Activated CD4-positive, alpha-beta T cell treated with anti-CD3 and anti-CD28 coated beads, Interleukin-10, Interleukin-2, amounts not matched to agents 100 ng/mL and 50 ng/mL, durations not matched to agents 16 hours and 8 hours (primary cell): ENCODE measurements around the gene LRRC7.

Source experiments
- DNase-seq: peaks from one replicate; pipeline ENCODE4 v3.0.0-alpha.2; 2020

LRRC7 gene

DNA sequence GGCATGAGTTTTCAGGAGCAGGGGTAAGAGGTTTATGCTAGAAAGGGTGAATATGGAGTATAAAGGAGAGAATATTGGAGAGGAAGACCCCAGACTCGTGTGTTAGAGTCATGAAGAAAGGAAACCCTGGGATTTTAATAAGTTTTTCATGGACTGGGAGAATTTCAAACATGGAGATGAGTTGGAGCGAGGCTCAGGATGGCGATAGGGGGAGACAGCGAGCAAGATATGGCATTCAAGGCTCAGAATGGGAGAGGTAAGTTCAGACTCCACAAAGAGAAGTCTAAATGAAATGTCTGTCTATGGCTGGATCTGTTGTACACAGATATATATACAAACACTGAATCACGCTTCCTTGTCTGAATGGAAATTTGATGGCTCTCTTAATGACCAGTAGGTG is 545.1 kb downstream of the LRRC7 start:
- no peak for DNase-seq

DNA sequence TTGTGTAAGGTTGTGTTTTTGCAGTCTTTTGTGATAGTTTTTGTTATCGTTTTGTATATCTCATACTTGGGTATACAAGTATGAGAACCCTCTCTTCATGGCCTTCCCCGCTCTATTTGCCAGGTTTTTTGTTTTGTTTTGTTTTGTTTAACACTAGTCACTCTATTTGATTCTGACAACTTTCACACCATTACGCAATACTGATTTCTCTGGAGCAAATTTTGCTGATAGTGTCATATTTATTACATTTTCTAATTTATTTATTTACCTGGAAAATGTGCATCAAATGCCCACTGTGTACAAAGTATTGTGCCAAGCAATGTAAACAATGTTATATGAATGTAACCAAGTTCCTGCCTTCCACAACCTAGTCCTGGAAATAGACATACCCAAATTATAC is 547.6 kb downstream of the LRRC7 start:
- no peak for DNase-seq

DNA sequence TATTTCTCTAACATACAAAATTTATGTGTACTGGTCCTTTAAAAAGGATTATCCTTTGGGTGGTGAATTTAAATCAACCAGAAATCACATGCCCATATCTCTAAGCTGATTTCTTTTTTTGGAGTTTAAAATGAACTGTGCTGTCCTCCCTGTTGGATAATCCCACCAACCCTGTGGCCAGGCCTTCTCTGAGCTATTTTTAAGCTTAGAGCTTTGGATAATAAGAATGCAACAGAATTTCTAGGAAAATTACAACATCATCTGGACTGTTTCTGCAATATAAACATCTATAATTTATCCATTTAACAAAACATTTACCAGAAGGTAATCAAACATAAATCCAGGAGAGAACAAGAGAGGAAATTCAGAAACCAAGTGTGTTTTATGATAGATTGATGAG is 549.3 kb downstream of the LRRC7 start:
- DNase-seq: no peak

DNA sequence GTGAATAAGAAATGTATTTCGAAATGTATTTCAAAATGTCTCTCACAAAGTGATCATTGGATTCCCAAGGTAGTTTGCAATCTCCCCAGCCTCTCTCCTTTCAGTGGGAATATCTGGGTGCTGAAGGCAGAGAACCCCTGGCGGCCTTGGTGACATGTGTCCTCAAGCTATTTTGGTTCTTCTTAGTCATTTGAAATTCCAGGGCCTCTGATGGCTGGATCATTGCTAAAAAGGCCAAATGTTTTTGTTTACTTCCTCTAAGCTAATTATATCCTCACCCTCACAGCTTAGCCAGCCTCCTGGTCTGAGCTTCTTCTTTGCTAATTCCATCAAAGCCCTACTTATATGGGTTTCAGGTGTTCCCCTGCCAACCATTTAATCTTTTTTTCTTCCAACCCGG is 566.4 kb downstream of the LRRC7 start:
- DNase-seq: no peak

DNA sequence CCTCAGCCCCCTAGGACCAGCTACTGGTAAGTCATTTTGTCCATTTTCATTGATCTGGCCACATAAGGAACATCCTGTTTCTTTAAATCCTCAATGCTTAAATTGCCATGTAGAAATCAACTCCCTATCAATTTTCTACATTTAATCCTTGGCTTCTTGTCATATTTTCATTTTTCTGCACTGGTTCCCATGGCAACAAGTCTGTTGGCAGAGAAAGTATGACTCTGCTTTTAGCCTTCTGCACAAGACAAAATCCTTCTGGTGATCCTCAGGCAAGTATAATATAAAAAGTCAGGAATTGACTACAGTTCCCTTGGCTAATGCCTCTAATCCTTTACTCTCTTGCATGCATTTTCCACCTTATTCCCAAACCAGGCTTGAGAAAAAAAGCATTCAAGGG is 572.6 kb downstream of the LRRC7 start:
- DNase-seq: no peak

DNA sequence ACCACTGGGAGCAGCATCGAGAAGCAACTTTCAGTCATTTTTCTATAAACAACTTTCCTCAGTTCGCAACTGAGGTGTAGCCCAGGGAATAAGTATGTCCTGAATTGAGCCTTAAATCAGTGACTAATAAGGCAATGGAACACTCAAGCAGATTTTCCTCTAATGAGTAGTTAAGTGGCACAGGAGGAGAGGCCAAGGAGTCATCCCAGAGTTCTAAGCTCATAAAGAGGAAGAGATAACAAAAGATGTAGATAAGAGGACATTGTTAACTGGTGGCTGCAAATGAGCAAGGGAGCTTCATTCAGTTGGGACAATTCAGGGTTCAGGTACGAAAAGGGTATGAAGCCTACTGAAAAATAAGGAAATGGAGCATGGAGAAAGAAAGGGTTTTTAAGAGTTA is 573.2 kb downstream of the LRRC7 start:
- no peak for DNase-seq

DNA sequence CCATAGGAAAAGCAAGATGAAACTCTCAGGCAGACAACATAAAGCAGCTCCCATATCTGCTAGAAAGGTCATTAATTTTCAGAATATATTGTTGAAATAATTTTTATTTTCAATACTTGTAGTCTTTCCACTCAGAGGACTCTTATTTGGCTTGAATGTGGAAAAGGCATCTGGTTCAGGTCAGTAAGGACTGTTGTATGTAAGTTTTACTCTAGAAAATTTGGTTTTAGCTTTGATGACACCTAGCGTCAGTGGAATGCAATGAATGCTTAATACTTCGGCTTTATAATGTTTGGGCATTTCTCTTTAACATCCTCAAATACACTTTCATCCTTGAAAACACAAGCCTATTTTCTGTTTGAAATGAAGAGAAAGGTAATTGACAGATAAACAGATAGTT is 574.4 kb downstream of the LRRC7 start:
- no peak for DNase-seq

DNA sequence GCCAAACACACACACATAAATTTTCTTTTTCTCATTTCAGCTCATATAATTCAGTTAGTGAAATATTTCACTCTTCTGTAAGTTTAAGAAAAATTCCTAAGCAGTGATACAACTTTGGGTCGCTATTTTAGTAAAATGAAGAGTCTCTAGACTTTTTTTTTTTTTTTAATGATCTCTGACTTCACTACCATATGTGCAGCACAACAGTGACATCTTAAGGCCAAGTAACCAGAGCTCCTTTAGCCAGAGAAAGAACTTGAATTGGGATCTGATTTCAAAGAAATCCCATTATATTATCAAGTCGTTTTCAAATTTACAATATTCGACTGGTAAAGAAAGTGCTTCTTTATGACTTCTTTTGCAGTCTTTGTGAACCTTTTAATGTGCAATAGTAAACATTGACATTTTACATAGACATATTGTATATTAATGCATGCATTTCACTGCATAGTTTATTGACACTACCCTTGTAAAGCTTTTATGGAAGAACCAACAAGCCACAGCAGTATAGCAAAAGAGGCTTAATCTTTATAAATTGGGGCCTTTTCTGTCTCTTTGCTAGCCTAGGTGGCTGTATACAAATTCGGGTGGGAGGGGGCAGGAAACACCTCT is 575.4 kb downstream of the LRRC7 start:
- DNase-seq: no peak

DNA sequence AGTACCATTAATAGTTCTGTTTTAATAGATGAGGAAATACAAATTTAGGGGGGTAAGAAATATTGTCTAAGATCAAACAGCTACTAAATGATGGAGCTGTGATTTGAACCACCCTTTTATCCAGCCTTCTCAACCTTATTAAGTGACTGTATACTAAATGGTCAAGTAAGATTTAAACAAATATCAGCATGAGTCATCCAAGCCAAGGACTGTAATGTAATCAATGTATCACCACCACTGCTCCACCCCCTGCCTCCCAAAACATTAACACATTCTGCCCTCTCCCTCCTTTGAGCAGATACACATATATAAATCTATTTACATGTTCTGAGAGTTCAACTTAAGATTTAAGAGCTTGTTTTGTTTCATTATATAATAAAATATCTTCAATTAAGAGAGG is 578.8 kb downstream of the LRRC7 start:
- DNase-seq: no peak

DNA sequence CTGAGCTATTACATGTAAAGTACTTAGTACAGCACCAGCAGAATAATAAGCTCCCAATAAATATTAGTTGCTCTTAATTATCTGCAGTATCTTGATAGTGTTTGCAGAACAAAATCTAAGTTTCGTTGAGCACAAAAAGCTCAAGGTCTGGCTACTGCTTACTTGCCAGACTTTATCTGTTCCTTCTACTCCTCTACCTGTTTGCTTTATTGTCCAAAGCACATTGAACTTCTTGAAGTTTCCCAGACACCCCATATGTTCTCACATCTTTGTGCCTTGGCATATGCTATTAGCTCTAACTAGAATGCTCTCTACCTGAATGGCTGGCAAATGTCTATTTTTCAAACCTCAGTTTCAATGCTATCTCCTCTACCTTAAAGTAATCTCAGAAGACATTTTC is 582.7 kb downstream of the LRRC7 start:
- DNase-seq: no peak

DNA sequence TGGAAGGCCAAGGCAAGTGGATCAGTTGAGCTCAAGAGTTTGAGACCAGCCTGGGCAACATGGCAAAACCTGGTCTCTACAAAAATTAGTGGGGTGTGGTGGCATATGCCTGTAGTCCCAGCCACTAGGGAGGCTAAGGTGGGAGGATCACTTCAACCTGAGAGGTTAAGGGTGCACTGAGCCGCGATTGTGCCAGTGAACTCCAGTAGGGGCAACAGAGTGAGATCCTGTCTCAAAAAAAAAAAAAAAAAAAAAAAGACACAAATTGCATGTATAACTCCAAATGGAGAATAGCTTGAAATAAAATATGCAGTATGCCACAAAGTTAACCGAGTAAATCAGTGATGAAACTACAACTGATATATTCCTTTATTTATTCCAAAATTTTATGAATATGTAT is 586.0 kb downstream of the LRRC7 start:
- no peak for DNase-seq

DNA sequence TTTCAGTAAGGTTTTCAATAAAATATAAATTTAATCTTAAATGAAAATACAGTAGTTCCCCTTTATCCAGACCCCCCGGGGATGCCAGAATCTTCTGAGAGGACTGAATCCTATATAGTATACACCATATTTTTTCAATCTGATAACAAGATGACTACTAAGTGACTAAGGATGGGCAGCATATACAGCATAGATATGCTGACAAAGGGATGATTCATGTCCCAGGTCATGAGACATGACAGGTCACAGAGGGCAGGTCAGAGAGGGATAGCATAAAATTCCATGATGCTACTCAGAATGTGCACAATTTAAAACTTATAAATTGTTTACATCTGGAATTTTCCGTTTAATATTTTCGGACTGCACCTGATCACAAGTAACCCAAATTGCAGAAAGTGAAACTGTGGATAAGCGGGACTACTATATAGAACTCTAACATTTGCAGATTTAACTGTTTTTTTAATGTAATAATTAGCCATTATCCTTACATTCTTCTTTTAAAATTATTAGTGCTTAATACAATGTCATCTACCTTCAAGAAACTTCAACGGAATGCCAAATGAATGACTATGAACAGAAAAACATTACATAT is 588.9 kb downstream of the LRRC7 start:
- no peak for DNase-seq

DNA sequence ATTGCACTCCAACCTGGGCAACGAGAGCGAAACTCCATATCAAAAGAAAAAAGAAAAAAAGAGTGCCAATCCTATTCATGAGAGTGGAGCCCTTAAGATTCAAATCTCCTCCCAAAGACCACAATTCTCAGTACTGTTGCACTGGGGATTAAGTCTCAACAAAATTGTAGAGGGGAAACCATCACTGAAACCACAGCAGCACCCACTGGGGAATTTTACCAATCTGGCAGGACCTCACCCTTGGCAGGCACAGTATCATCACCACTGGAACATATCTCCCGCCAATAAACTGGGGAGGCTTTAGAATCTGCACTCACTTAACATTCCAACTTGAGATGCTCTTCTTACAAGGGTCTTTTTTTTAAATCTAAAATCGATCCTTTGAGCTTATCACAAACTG is 596.6 kb downstream of the LRRC7 start:
- DNase-seq: no peak

DNA sequence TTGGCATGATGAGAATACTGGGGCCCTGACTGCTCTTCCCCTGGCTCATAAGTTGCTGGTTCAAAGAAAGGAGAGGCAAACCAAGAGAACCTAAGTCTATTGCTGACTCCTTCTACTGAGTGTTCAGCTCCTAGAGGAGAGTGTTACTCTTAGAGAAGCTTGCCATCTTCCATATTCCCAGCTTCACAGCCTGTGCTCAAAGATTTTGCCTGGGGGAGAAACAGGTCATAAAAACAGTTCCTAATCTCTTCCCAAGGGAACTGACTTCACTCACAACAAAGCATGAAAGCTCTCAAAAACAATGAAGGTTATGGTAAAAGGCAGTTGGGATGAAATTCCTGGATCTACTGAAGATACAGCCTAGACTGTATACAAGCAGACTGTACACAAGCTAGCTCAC is 600.6 kb downstream of the LRRC7 start:
- DNase-seq: no peak

DNA sequence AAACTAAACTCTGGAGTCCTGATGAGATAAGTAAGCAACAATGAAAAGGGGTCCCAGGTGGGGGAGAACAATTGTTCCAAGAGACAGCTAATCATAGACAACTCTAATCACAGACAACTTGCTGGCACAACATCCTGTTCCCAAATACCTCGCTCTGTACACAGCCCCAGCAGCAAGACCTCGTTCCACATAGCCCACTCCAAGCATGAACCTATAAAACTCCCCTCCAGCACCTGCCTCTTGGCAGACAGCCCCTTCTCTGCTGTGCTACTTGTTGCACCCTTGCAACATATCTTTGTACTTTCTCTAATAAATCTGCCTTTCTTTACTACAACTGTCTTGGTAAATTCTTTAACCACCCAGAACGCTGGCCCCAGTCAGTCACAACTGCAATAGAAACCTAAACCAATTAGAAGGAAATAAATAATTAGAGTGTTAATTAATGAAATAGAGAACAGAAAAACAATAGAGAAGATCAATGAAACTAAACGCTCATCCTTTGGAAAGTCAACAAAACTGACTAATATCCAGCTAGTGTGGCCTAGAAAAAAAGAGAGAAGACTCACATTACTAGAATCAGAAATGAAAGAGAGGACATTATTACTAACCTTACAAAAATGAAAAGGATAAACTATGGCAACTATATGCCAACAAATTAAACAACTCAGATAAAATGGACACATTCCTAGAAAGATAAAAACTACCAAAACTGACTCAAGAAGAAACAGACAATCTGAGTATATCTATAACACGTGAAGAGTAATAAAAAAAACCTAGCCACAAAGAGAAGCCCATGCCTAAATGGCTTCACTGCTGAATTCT is 601.5 kb downstream of the LRRC7 start:
- DNase-seq: peak; percentile 56

DNA sequence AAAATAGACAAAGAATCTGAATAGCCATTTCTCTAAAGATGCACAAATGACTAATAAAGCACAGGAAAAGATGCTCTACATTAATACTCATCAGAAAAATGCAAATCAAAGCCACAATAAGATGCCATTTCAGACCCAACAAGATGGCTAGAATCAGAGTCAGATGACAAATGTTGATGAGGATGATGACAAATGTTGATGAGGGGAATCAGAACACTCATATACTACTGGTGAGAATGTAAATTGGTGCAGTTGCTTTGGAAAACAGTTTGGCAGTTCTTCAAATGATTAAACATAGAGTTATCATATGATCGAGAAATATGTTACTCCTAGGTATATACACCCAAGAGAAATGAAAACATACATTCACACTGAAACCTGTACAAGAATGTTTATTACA is 603.8 kb downstream of the LRRC7 start:
- peak; percentile 8 for DNase-seq
